Measurements from ENCODE around the gene AK1. TPM values are rescaled to one million over a fixed set of nuclear protein-coding genes. Genes with fewer than 3 reads are reported as not detected.
"Not testable (repeated sequence)": the region's sequence is repeated elsewhere in the genome, so short reads cannot be mapped to it uniquely, and the experiment has no call there.

Gene AK1
- total and polyA plus RNA-seq, 12 donors = 51.9 to 242 (median 91.9) TPM

DNA sequence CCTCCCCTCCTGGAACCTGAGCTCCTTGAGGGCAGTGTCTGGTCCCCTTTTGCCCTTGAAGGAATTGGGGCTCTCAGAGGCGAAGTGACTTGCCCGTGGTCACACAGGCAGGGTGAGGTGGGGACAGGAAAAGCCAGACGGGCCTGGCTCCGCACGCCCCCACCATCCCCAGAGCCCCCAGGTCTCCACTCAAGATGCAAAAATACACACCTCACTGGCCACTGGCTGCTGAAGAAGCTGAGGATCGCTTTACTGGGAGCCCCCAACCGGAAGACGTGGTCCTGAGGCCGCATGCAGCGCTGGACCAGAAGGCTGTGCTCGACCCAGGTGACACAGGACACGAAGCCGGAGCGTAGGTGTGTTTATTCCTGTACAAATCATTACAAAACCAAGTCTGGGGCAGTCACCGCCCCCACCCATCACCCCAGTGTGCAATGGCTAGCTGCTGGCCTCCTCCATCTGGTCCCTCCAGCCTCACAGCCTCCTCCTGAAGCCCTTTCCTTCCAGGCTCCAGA lies 7.6 kb upstream of the AK1 start:
- peaks cover 0 to 49% of the 10 kb centered on the region in 2 donors for H3K36me3 ChIP-seq (replicated peaks in 1 of 2)
- DNase-seq = no peak
- intact Hi-C loops (cut with DNase I) = no loop called here

DNA sequence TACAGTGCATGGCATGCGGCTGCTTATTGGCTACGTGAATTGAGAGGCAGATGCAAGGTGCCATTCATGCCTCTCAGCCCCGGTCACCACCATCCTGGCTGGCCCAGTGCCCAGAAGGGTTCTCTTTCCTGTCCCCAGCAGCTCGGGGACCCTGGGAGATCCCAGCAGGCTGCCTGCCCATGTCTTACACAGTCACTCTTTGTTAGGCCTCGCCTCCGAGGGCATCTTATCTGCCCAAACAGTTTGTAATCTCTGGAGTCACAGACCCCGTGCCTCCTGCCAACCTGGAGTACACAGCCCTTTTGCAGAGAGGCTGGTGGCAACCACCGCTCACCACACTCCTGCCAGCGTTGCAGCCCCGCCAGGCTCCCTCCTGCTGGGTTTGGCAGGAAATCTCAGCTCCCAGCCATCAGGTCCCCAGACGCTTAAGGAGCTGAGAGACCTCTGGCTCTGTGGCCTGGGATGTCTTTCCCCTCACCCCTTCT lies 7.0 kb upstream of the AK1 start:
- WGBS, 4 donors = 35 to 46% (median 43%) methylated on average over 7 to 11 of the region's 11 CpGs
- Histone ChIP-seq H3K36me3 (replicated peaks in 1 of 2) (peaks cover 0 to 43% of the 10 kb centered on the region in 2 donors), H3K4me1 (replicated peaks in 1 of 2) (peaks cover 0 to 10% of the 10 kb centered on the region in 2 donors), H3K27me3 (no peaks in the 10 kb centered on the region), H3K9me3 (replicated peaks in 1 of 3) (no peaks in the 10 kb centered on the region), H3K4me3 (no peak overlapping the region), H3K27ac (peak overlapping the region in 2 of 5 donors; percentile 21 to 35)
- intact Hi-C loops (cut with DNase I) = no loop called here
- TF ChIP-seq, protein P1, sequence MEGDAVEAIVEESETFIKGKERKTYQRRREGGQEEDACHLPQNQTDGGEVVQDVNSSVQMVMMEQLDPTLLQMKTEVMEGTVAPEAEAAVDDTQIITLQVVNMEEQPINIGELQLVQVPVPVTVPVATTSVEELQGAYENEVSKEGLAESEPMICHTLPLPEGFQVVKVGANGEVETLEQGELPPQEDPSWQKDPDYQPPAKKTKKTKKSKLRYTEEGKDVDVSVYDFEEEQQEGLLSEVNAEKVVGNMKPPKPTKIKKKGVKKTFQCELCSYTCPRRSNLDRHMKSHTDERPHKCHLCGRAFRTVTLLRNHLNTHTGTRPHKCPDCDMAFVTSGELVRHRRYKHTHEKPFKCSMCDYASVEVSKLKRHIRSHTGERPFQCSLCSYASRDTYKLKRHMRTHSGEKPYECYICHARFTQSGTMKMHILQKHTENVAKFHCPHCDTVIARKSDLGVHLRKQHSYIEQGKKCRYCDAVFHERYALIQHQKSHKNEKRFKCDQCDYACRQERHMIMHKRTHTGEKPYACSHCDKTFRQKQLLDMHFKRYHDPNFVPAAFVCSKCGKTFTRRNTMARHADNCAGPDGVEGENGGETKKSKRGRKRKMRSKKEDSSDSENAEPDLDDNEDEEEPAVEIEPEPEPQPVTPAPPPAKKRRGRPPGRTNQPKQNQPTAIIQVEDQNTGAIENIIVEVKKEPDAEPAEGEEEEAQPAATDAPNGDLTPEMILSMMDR (IDR thresholded peaks at IDR 0.05) = no peak
- no peak for TF ChIP-seq POLR2A (IDR thresholded peaks at IDR 0.05)
- peak; percentile 51 to 74 (median 72) for DNase-seq

More for the DNA sequence above, 7.6 kb upstream of the AK1 start:
- Histone ChIP-seq H3K27ac (peak overlapping the region in 2 of 5 donors; percentile 21 to 29), H3K4me1 (replicated peaks in 1 of 2) (peaks cover 0 to 10% of the 10 kb centered on the region in 2 donors), H3K4me3 (no peak overlapping the region), H3K27me3 (no peaks in the 10 kb centered on the region), H3K9me3 (replicated peaks in 1 of 3) (no peaks in the 10 kb centered on the region)
- WGBS, 4 donors = 81 to 84% (median 82%) methylated on average over 6 to 15 of the region's 15 CpGs; no CpG with 5 or more reads in 1 of the 4 donors
- TF ChIP-seq, protein P1 (IDR thresholded peaks at IDR 0.05) = no peak
- TF ChIP-seq POLR2A (IDR thresholded peaks at IDR 0.05) = no peak

DNA sequence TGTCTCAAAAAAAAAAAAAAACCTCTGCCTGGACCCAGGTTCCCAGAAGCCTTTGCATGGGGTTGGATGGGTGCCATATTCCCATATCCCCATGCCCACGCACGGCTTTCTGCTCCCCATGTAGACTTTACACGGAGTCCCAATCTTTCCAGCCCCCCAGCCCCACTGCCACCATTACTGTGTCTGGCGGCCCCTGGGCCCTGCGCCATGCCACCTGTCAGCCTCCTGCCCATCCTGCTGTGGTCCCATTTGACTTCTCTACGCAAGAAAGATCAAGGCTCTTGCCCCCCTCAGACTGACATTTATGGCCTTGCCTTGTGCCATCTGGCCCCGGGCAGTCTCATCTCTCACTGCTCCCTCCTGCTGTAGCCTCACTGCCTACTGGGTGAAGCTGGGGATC lies 6.5 kb upstream of the AK1 start:
- no peak for DNase-seq
- peaks cover 0 to 40% of the 10 kb centered on the region in 2 donors for H3K36me3 ChIP-seq (replicated peaks in 1 of 2)

DNA sequence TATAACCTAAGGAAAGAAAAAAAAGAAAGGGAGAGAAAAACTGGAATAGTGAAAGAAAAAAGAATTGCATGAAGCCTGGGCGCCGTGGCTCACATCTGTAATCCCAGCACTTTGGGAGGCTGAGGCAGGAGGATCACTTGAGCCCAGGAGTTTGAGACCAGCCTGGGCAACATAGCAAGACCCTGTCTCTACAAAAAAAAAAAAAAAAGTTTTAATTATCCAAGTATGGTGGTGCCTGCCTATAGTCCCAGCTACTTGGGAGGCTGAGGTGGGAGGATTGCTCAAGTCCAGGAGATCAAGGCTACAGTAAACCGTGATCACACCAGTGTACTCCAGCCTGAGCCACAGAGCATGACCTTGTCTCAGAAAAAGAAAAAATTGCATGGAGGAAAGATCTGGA lies 4.2 kb upstream of the AK1 start:
- H3K27me3 ChIP-seq; H3K4me3 ChIP-seq; H3K27ac ChIP-seq; intact Hi-C loops (cut with DNase I); H3K9me3 ChIP-seq (replicated peaks in 1 of 3); DNase-seq: not testable (repeated sequence)
- peaks cover 0 to 20% of the 10 kb centered on the region in 2 donors for H3K36me3 ChIP-seq (replicated peaks in 1 of 2)
- WGBS, 4 donors = 66 to 81% (median 79%) methylated on average over 3 of the region's 3 CpGs
- peaks cover 12 to 25% of the 10 kb centered on the region in 2 donors for H3K4me1 ChIP-seq (replicated peaks in 1 of 2)

More for the DNA sequence above, 6.5 kb upstream of the AK1 start:
- peak overlapping the region in 1 of 5 donors; percentile 35 for H3K27ac ChIP-seq
- H3K9me3 ChIP-seq (replicated peaks in 1 of 3) = no peaks in the 10 kb centered on the region
- H3K4me1 ChIP-seq (replicated peaks in 1 of 2) = peaks cover 0 to 10% of the 10 kb centered on the region in 2 donors
- intact Hi-C loops (cut with DNase I) = no loop called here
- 69 to 76% (median 72%) methylated on average over 7 of the region's 7 CpGs for WGBS, 4 donors
- H3K27me3 ChIP-seq = no peaks in the 10 kb centered on the region
- TF ChIP-seq, protein P1 (IDR thresholded peaks at IDR 0.05) = no peak
- TF ChIP-seq POLR2A (IDR thresholded peaks at IDR 0.05) = no peak
- H3K4me3 ChIP-seq = no peak overlapping the region

DNA sequence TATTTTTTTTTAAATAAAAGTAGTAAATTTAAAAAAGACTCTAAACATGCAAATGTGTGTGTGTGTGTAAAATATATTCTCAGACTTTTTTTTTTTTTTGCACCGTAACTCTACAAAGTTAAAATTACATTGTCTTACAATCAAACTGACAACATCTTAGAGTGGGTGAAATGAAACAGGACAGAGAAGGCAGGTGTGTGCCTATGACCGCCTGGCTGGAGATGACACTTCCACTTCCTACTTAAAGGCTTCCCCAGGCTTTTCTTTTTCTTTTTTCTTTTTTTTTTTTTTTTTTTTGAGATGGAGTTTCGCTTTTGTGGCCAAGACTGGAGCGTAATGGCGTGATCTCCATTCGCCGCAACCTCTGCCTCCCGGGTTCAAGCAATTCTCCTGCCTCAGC lies 2.7 kb upstream of the AK1 start:
- TF ChIP-seq POLR2A (IDR thresholded peaks at IDR 0.05) = no peak
- TF ChIP-seq, protein P1 (IDR thresholded peaks at IDR 0.05) = no peak
- Histone ChIP-seq H3K27ac (no peak overlapping the region), H3K4me1 (replicated peaks in 1 of 2) (peaks cover 12 to 38% of the 10 kb centered on the region in 2 donors), H3K27me3 (no peaks in the 10 kb centered on the region), H3K4me3 (no peak overlapping the region), H3K36me3 (replicated peaks in 1 of 2) (peaks cover 0 to 6% of the 10 kb centered on the region in 2 donors), H3K9me3 (replicated peaks in 1 of 3) (no peaks in the 10 kb centered on the region)
- DNase-seq = no peak
- WGBS, 4 donors = 72 to 83% (median 79%) methylated on average over 8 of the region's 8 CpGs
- intact Hi-C loops (cut with DNase I) = no loop called here

All from adrenal gland (tissue), 12 donors.